Neuron (in vitro differentiated cells): ENCODE results near the gene MXI1.
A peak's percentile ranks its signal among the peaks of the same experiment; 100 is the strongest.
"Not testable (repeated sequence)": the region's sequence is repeated elsewhere in the genome, so short reads cannot be mapped to it uniquely, and the experiment has no call there.

Experiments used
- H2AFZ ChIP-seq: one replicate; pipeline ENCODE4 v1.6.1; 2013; ENCODE audit warnings: low read depth, mild to moderate bottlenecking, inconsistent platforms, low read length, moderate library complexity
- H3K27me3 ChIP-seq: one replicate; pipeline ENCODE4 v1.6.1; 2013; ENCODE audit warnings: low read length; ENCODE audit not compliant: insufficient read depth
- H3K36me3 ChIP-seq: one replicate; pipeline ENCODE4 v1.6.1; 2013; ENCODE audit warnings: low read length; ENCODE audit not compliant: insufficient read depth
- H3K4me1 ChIP-seq: one replicate; pipeline ENCODE4 v1.6.1; 2013; ENCODE audit warnings: low read length; ENCODE audit not compliant: insufficient read depth
- H3K4me3 ChIP-seq: 2 replicates; pipeline ENCODE4 v1.5.1; 2013; ENCODE audit warnings: mild to moderate bottlenecking, low read length, moderate library complexity
- H3K9me3 ChIP-seq: one replicate; pipeline ENCODE4 v1.6.1; 2013; ENCODE audit warnings: low read length

MXI1 gene

DNA sequence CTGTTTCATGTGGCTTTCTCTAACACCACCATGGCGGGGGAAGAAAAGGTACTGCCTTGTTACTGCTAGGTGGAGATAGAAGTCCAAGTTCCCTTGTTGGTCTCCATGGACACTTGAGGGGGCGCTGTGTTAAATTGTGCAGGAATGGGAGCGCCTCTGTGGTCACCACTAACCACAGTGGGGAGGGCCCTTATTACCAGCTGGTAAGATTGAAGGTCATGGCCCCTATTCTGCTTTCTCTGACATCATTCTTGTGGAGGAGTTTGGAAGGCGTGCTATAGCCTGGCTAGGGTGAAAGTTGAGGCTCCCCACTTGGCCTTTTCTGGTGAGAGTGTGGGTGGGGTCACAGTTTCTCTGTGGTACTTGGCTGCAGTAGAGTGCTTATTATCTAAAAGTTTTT lies 14.9 kb upstream of the MXI1 start:
- H2AFZ ChIP-seq = no peak overlapping the region

DNA sequence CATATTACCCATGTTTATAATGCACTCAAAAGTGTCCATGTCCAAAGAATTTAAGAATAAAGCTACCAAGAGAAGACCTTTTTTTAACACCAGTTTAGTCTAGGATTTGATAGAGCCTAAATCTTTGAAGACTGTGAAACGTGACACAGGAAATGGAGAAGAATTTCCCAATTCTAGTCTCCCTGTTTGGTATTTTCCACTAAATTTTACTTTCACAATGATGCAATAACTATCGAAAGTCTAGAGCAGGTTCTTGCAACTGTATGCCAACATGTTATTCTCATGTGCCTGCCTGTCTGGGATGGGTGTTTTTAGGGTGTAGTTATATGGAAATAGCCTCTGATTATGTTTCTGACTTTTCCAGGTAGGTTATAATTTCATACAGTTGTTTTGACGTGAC lies 6.9 kb upstream of the MXI1 start:
- Histone ChIP-seq H3K27me3 (peaks cover 17% of the 10 kb centered on the region), H3K36me3 (no peaks in the 10 kb centered on the region), H2AFZ (no peak overlapping the region), H3K4me3 (no peak overlapping the region), H3K9me3 (no peaks in the 10 kb centered on the region), H3K4me1 (peaks cover 9% of the 10 kb centered on the region)

More for the DNA sequence above, 14.9 kb upstream of the MXI1 start:
- H3K4me3 ChIP-seq = no peak overlapping the region
- H3K36me3 ChIP-seq = no peaks in the 10 kb centered on the region
- no peaks in the 10 kb centered on the region for H3K9me3 ChIP-seq
- no peaks in the 10 kb centered on the region for H3K27me3 ChIP-seq
- H3K4me1 ChIP-seq = peaks cover 9% of the 10 kb centered on the region

DNA sequence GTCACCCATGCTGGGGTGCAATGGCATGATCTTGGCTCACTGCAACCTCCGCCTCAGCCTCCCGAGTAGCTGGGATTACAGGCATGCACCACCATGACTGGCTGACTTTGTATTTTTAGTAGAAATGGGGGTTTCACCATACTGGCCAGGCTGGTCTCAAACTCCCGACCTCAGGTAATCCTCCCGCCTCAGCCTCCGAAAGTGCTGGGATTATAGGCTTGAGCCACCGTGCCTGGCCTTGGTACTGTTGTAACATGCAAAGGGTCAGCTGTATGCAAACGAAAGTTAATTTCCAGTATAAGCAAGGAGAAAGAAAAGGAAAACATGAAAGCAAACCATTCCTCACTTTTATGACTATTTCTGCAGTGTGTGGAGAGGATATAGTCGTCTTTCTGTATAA lies 6.4 kb upstream of the MXI1 start:
- H3K4me1 ChIP-seq, H3K36me3 ChIP-seq, H3K4me3 ChIP-seq, H3K9me3 ChIP-seq, H2AFZ ChIP-seq: not testable (repeated sequence)
- peaks cover 19% of the 10 kb centered on the region for H3K27me3 ChIP-seq

DNA sequence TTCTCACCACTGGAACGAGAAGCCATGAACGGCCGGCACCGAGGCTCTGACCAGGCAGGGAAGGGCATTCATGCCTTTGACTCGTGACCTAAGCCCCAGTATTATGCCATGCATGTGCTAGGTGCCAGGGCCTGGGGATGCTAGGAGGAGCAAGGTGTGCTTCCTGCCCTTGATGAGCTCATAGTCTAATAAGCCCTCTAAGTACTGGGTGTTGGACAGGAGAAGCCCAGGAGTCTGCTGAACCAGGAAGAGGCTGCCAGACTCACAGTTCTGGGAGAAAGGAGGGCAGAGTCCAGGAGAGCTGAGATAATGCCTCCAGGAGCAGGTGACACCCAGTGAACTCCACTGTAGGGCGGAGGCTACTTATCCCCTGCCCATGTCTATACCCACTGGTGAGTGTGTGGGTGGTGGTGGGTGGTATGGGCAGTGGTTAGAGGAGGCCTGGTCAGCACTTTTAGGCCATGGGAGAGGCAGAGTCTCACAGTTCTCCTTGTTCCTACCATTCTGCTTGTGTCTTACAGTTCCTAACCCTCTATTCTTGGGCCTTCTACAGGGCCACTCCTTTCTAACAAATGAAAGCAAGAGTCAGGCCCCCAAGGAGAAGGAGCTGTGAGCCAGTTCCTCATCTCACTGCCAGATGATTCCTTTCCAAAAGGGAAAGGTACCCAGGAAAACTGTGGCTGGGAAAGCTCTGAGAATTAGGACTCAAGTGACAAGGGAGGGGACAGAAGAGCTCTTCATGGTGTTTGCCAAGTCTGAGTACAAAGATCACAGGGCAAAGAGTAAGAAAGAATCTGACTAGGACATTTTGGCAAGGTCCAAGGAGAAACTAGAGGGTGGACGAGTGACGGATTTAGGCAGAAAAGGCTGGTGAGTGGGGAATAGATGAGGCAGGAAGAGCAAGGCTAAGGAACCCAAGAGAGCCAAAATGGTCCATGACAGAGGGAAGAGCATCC lies 3.6 kb upstream of the MXI1 start:
- no peak overlapping the region for H3K4me3 ChIP-seq
- H3K9me3 ChIP-seq = no peaks in the 10 kb centered on the region
- no peak overlapping the region for H2AFZ ChIP-seq
- peaks cover 19% of the 10 kb centered on the region for H3K27me3 ChIP-seq
- no peaks in the 10 kb centered on the region for H3K36me3 ChIP-seq
- H3K4me1 ChIP-seq = peaks cover 13% of the 10 kb centered on the region

DNA sequence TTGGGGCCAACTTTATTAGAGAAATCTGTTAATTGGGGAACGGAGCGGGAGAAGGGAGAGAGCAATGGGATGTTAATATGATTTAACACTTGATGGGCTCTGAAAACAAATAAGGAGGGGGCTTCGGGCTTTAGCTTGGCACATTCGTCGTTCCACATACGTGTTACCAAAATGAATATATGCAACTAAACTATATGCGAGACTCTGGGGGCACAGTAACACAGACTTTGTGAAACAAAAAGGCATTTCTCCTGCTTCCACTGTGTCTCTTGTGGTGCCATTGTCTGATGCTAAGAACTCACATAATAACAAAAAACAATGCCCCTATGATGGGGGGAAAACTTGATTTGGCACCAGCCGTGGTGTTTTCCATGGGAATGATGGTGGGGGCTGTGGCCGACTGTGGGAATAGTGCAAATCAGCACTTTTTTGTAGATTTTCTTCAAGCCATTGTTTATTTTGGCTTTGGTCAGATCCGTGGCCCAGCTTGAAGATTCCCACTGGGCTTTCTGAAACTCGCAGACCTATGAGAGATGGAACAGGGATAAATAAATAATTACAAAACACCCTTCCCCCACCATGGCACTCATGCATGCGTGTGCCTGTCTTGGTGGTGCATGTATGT lies 2.2 kb upstream of the MXI1 start:
- H3K4me1 ChIP-seq = peaks cover 13% of the 10 kb centered on the region
- no peak overlapping the region for H2AFZ ChIP-seq
- H3K9me3 ChIP-seq = no peaks in the 10 kb centered on the region
- no peak overlapping the region for H3K4me3 ChIP-seq
- peaks cover 19% of the 10 kb centered on the region for H3K27me3 ChIP-seq
- no peaks in the 10 kb centered on the region for H3K36me3 ChIP-seq

DNA sequence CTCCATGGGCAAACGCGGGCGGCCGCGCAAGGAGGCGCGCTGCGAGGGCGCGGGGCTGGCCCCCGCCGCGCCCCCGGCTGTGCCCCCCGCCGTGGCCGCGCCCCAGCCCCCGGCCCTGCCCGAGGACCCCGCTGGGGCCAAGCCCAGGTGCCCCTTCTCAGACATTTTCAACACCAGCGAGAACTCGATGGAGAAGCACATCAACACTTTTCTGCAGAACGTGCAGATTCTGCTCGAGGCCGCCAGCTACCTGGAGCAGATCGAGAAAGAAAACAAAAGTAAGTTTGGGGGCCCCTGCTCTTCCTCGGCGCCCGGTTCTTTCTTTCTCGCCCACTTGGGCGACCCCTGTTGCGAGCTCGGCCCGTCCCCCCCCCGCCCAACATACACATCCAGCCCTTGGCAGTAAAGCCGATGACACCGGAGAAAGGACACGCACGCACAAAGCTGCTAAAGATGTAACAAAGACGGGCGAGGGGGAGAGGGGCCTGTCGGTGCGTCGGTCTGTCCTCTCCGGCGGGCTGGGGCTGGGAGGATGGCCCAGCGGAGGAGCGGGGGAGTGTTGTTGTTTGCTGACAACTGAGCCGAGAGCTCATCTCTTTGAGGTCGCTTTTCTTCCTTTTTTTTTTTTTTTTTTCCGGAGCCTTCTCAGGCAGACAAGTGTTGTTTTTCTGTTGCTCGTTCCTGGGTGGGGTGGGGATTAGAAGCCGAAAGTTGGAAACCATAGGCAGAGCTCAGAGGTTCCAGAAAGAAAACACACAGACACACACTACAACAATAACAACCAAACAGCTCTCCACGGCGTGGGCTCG lies 604 bp downstream of the MXI1 start:
- Histone ChIP-seq H3K4me3 (peak overlapping the region; percentile 92), H3K4me1 (peaks cover 27% of the 10 kb centered on the region), H3K36me3 (no peaks in the 10 kb centered on the region), H3K9me3 (no peaks in the 10 kb centered on the region), H3K27me3 (peaks cover 19% of the 10 kb centered on the region), H2AFZ (peak overlapping the region; percentile 26)

DNA sequence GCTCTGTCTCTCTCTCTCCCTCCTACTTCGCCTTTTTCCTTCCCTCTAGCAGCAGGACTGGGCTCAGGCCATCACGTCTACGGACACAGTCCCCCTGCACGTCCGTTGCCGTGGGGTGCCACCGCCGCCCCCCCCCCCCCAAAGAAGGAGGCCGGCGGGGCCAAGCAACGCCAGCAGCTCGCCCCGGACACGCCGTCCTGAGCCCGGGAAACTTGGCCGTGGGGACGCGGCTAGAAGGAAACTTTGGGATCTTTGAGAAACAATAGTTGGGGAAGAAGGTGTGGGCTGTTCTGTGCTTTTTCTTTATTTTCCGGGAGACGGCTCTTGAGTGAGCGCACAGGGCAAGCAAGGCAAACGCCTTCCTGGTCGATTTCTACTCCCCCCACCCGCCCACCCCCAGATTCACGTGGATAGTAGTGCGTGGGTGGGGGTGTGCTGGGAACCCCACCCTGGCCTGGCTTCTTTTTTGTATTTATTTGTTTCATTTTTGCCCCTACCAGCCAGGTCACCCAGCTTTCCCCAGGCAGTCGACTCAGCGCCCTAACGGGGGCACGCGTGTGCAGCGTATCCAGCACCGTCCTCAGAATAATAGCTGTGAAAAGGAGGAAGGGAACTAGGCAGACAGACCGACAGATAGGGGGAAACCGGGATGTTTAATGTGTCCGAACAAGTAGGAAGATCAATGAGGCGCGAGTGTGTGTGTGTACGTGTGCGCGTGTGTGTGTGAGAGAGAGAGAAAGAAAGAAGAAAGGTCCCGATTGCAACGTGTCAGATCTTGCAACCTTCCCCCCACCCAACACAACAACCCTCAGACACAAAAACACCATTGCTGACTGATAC lies 1.4 kb downstream of the MXI1 start:
- peaks cover 10% of the 10 kb centered on the region for H3K27me3 ChIP-seq
- no peaks in the 10 kb centered on the region for H3K9me3 ChIP-seq
- H3K4me3 ChIP-seq = peak overlapping the region; percentile 92
- peaks cover 31% of the 10 kb centered on the region for H3K4me1 ChIP-seq
- peak overlapping the region; percentile 26 for H2AFZ ChIP-seq
- no peaks in the 10 kb centered on the region for H3K36me3 ChIP-seq

DNA sequence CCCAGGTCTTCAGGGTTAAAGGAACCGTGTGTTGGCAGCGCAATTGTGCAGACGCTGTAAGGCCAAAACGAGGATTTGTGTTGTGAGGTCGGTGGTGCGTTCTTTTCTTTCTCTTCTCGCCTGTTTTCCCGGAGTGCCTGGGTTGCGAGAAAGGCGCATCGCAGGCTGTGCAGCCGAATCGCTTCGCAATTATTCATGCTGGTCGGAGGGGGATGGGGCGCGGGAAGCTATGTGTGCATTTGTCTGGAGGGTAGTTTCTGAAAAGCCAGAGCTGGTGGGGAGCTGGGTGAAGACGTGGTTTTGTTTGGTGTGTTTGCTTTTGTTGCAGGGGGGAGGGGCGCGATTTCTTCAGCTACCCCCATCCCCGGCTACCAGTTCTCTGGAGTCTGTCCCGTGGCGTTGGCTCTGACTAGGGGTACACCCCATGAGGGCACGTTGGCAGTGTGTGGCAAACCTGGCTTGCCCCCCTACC lies 2.1 kb downstream of the MXI1 start:
- Histone ChIP-seq H3K27me3 (peaks cover 5% of the 10 kb centered on the region), H3K4me3 (peak overlapping the region; percentile 92), H3K4me1 (peaks cover 37% of the 10 kb centered on the region), H3K9me3 (no peaks in the 10 kb centered on the region), H2AFZ (peak overlapping the region; percentile 7), H3K36me3 (no peaks in the 10 kb centered on the region)

DNA sequence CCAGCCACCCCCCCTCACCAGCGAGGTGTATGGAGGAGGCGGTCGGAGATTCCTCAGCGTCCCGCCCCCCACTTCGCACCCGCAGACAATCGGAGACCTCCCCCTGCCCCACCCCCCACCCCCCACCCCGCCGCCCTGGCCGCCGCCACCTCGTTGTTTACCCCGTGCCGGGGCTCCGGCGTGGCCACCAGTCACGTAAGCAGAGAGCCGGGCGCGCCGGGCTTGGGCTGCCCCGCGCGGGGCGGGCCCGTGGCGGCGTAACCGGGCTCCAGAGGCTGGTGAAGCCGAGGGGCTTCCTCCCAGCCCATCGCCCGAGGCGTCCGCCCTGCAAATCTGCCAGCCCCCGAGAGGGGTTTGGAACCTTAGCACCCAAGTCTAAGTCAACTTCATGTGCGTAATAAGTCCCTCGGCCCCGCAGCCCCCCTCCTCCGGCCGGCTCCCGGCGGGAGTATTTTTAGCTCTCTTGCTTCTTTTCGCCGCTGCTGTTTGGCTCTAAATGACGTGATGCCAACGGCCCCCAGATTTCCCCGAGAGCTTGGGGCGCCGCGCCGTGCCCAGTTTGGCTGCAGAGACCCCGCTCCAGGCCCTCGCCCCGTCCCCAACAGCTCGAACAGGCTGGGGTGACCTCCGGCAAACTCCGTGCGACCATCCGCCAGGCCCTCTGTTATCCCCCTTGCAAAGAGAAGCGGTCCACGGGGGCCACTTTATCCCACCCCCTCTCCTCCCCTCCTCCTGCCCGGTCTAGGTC lies 2.7 kb downstream of the MXI1 start:
- Histone ChIP-seq H3K27me3 (peaks cover 2% of the 10 kb centered on the region), H3K36me3 (no peaks in the 10 kb centered on the region), H3K9me3 (no peaks in the 10 kb centered on the region), H2AFZ (peak overlapping the region; percentile 42), H3K4me1 (peaks cover 35% of the 10 kb centered on the region), H3K4me3 (peak overlapping the region; percentile 92)

DNA sequence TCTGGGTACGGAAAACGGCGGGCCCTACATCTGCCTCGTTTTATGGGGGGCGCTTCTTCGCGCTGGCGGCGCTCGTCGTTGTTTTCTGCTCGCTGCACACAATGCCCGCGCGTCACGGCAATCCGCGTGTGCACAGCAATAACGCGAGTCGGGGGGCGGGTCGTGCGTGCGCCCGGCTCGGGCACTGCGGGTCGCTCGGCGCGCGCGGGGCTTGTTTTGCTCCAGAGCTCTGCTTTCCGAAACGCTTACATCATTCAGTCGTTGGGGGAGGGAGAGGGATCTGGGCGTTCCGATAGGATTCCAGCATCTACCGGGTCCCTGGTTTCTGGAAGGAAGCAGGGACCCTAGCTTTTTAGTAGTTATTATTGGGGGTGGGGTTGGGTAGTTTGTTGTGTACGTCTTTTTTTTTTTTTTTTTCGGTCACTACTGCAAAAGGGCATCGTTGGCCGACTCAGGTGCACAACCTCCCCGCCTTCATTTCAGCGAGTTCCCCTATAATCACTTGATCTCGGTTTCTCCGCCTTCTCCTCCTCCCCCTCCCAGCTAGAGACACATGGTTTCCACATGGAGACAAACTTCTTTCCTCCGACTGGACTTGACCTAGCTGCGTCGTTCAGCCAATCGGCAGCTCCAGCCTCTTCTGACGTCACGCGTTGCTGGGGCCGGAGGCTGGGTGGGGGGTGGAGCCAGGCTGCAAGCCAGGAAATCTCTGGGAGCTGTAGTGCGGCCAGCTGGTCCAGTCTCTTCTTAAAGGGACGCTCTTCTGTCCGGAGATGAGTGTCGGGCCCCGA lies 3.5 kb downstream of the MXI1 start:
- no peaks in the 10 kb centered on the region for H3K27me3 ChIP-seq
- H3K4me1 ChIP-seq = peaks cover 35% of the 10 kb centered on the region
- H3K36me3 ChIP-seq = no peaks in the 10 kb centered on the region
- H3K9me3 ChIP-seq = no peaks in the 10 kb centered on the region
- H2AFZ ChIP-seq = peak overlapping the region; percentile 42
- peak overlapping the region; percentile 92 for H3K4me3 ChIP-seq

DNA sequence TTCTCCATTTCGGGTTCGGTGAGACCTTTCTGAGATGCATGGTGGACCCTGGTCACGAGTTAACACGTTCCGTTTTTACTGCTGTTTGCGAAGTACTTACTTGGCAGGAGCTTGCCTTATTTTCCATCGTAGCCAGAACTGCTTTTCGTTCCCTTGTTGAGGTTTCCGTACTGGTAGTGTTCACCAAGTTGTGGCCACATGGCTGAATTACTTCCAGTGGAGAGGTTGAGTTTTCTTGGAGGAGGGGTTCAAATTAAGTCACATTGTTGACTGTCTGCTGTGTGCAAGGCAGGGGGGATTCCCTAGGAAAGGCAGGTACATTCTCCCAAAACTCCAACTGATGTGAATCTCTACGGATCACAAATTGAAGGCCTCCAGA lies 4.0 kb downstream of the MXI1 start:
- Histone ChIP-seq H3K4me3 (peak overlapping the region; percentile 92), H3K9me3 (no peaks in the 10 kb centered on the region), H3K36me3 (no peaks in the 10 kb centered on the region), H2AFZ (no peak overlapping the region), H3K27me3 (no peaks in the 10 kb centered on the region), H3K4me1 (peaks cover 35% of the 10 kb centered on the region)
